Adrenal gland (tissue), 5 donors: ENCODE measurements around the gene ALG1.

Source experiments
- CTCF ChIP-seq, 6 experiments: fragments of 450-650 bp in 4 of 6; fragments of 200-600 bp in 2 of 6; sonication (generic) in 1 of 6; IDR thresholded peaks; 1 replicate in 5 of 6; 2 replicates in 1 of 6; pipeline versions ENCODE4 v1.5.1 to v1.8.0; 2016 to 2021; ENCODE audit warnings: antibody characterized with exemption in 6 of 6, mild to moderate bottlenecking in 2 of 6, moderate library complexity in 1 of 6
- POLR2A ChIP-seq, 2 donors: fragments of 450-650 bp; IDR thresholded peaks; one replicate each; pipeline ENCODE4 v1.6.1; 2017; ENCODE audit warnings: antibody characterized with exemption in 2 of 2, mild to moderate bottlenecking in 2 of 2, moderate library complexity in 1 of 2
- donor health status: DM: no; HTN: no; CAD: no.

- TF ChIP-seq CTCF (IDR thresholded peaks at IDR 0.05): no peak
- TF ChIP-seq POLR2A (IDR thresholded peaks at IDR 0.05): no peak
Observed at GRCh38 chr16:5077304-5077703, 5.7 kb downstream of the ALG1 start.
